ENCODE data around the gene PMF1.
"Not testable (repeated sequence)": the region's sequence is repeated elsewhere in the genome, so short reads cannot be mapped to it uniquely, and the experiment has no call there.

Gene PMF1

DNA sequence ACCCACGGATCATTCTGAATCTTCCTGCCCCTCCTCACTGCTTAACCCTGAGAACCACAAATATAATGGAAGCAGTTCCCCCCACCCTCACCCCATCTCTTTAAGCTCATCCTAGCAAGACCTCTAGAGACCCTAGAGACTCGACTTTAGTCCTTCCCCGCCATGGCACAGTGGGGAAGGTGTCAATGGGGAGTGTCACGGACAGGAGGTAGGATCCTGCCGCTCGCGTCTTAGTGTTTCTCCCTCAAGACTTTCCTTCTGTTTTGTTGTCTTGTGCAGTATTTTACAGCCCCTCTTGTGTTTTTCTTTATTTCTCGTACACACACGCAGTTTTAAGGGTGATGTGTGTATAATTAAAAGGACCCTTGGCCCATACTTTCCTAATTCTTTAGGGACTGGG, 677 bp upstream of the PMF1 start:
- H3K36me3 ChIP-seq (ENCODE audit: control insufficient read depth, insufficient read depth, low read length): peaks cover 13% of the 10 kb centered on the region
- H3K4me3 ChIP-seq (replicated peaks; ENCODE audit: low read depth, low read length): peak overlapping the region; percentile 87

DNA sequence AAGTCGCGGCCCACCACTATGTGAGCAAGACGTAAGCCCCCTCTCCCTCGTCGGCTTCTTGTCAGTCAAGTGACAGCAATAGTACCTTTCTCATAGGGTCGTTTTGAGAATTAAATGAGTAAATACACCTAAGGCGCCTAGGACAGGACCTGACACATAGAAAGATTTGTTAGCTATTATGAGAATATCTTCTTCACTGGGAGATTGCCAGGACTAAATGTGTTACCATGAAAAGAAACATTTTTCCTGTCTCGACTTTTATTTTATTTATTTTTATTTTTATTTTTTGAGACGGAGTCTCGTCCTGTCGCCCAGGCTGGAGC, 798 bp downstream of the PMF1 start:
- DNase-seq (ENCODE audit: extremely low read depth, insufficient read length): peak; percentile 53
- Histone ChIP-seq H3K36me3 (ENCODE audit: control insufficient read depth, insufficient read depth, low read length) (peaks cover 10% of the 10 kb centered on the region), H3K27me3 (replicated peaks; ENCODE audit: control insufficient read depth, insufficient read depth, low read length) (no peaks in the 10 kb centered on the region), H3K4me3 (replicated peaks; ENCODE audit: low read depth, low read length) (peak overlapping the region; percentile 87)
- TF ChIP-seq, protein P1, sequence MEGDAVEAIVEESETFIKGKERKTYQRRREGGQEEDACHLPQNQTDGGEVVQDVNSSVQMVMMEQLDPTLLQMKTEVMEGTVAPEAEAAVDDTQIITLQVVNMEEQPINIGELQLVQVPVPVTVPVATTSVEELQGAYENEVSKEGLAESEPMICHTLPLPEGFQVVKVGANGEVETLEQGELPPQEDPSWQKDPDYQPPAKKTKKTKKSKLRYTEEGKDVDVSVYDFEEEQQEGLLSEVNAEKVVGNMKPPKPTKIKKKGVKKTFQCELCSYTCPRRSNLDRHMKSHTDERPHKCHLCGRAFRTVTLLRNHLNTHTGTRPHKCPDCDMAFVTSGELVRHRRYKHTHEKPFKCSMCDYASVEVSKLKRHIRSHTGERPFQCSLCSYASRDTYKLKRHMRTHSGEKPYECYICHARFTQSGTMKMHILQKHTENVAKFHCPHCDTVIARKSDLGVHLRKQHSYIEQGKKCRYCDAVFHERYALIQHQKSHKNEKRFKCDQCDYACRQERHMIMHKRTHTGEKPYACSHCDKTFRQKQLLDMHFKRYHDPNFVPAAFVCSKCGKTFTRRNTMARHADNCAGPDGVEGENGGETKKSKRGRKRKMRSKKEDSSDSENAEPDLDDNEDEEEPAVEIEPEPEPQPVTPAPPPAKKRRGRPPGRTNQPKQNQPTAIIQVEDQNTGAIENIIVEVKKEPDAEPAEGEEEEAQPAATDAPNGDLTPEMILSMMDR (IDR thresholded peaks at IDR 0.05; ENCODE audit: insufficient read depth, low read length, poor library complexity, severe bottlenecking): no peak

More for the DNA sequence above, 677 bp upstream of the PMF1 start:
- H3K27me3 ChIP-seq (replicated peaks; ENCODE audit: control insufficient read depth, insufficient read depth, low read length): no peaks in the 10 kb centered on the region
- no peak for DNase-seq (ENCODE audit: extremely low read depth, insufficient read length)
- TF ChIP-seq, protein P1 (IDR thresholded peaks at IDR 0.05; ENCODE audit: insufficient read depth, low read length, poor library complexity, severe bottlenecking): no peak

DNA sequence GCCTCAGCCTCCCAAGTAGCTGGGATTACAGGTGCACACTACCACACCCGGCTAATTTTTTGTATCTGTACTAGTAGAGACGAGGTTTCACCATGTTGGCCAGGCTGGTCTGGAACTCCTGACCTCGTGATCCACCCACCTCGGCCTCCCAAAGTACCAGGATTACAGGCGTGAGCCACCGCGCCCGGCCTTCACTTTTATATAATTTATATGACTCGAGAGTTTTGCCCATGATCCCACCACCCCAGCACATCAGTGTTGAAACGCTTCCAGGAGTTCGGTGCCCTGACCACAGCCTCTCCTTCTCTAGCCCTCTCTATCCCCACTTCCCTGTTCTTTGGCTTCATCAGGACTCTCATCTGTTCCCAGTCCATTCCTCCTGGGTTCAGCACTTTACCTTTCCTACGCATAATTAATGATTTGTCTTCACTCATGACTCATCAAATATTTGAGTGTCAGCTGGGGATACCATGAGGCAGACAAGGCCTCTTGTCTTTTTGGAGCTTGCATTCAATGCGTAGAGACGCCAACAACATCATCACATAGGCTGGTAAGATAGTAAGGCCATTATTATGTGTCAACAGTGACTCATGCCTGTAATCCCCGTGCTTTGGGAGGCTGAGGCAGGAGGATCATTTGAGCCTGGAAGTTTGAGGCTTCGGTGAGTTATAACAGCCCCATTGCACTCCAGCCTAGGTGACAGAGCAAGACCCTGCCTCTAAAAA, 1.4 kb downstream of the PMF1 start:
- H3K4me3 ChIP-seq (replicated peaks; ENCODE audit: low read depth, low read length): peak overlapping the region; percentile 87
- no peak for DNase-seq (ENCODE audit: extremely low read depth, insufficient read length)

DNA sequence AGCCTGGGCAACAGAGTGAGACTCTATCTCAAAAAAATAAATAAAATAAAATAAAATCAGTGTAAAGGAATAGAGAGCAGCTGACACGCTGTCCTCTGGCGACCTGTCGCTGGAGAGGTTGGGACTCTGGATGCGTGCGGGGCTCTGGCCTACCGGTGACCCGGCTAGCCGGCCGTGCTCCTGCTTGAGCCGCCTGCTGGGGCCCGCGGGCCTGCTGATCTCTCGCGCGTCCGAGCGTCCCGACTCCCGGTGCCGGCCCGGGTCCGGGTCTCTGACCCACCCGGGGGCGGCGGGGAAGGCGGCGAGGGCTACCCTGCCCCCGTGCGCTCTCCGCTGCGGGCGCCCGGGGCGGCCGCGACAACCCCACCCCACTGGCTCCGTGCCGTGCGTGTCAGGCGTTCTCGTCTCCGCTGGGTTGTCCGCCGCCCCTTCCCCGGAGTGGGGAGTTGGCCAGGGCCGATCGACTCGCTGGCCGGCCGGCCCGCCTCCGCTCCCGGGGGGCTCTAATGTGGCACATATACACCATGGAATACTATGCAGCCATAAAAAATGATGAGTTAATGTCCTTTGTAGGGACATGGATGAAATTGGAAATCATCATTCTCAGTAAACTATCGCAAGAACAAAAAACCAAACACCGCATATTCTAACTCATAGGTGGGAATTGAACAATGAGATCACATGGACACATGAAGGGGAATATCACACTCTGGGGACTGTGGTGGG, 3.7 kb downstream of the PMF1 start:
- not testable (repeated sequence) for H3K27me3 ChIP-seq (replicated peaks; ENCODE audit: control insufficient read depth, insufficient read depth, low read length); H3K4me3 ChIP-seq (replicated peaks; ENCODE audit: low read depth, low read length); DNase-seq (ENCODE audit: extremely low read depth, insufficient read length); H3K36me3 ChIP-seq (ENCODE audit: control insufficient read depth, insufficient read depth, low read length)

More for the DNA sequence above, 1.4 kb downstream of the PMF1 start:
- TF ChIP-seq, protein P1 (IDR thresholded peaks at IDR 0.05; ENCODE audit: insufficient read depth, low read length, poor library complexity, severe bottlenecking): no peak
- no peaks in the 10 kb centered on the region for H3K27me3 ChIP-seq (replicated peaks; ENCODE audit: control insufficient read depth, insufficient read depth, low read length)
- peaks cover 10% of the 10 kb centered on the region for H3K36me3 ChIP-seq (ENCODE audit: control insufficient read depth, insufficient read depth, low read length)

DNA sequence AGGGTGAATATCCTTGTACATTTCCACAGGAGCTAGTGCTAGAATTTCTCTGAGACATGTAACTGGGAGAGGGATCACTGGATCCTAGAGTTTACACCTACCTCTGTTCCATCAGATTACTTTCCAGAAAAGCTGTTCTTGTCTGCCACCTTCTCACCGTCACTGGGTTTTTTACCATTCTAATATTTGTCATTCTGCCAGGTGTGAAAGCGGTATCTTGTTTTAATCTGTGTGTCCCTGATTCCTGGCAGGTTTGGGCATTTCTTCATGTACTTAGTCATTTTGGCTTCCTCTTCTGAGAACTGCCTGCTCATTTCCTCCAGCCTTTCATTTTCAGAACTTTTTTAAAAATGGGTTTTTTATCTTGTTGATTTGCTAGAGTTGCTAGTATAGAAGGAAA, 5.1 kb downstream of the PMF1 start:
- TF ChIP-seq, protein P1 (IDR thresholded peaks at IDR 0.05; ENCODE audit: insufficient read depth, low read length, poor library complexity, severe bottlenecking): no peak
- Histone ChIP-seq H3K36me3 (ENCODE audit: control insufficient read depth, insufficient read depth, low read length) (peaks cover 1% of the 10 kb centered on the region), H3K4me3 (replicated peaks; ENCODE audit: low read depth, low read length) (peak overlapping the region; percentile 34; the same call in 1 of the 2 replicates), H3K27me3 (replicated peaks; ENCODE audit: control insufficient read depth, insufficient read depth, low read length) (no peaks in the 10 kb centered on the region)
- no peak for DNase-seq (ENCODE audit: extremely low read depth, insufficient read length)

DNA sequence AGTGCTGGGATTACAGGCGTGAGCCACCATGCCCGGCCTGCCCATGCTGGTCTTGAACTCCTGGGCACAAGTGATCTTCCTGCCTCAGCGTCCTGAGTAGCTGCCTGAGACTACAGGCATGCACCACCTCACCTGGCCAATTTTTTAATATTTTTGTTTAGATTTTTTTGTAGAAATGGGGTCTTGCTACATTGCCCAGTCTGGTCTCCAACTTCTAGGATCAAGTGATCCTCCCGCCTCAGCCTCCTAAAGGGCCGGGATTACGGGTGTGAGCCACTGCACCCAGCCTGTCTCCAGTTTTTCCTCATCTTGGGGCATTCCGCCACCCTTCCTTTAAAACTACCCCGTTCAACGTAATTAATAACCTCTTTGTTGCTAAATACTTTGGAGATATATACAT, 7.4 kb downstream of the PMF1 start:
- no peak overlapping the region for H3K4me3 ChIP-seq (replicated peaks; ENCODE audit: low read depth, low read length)
- H3K36me3 ChIP-seq (ENCODE audit: control insufficient read depth, insufficient read depth, low read length): peaks cover 8% of the 10 kb centered on the region
- no peaks in the 10 kb centered on the region for H3K27me3 ChIP-seq (replicated peaks; ENCODE audit: control insufficient read depth, insufficient read depth, low read length)
- TF ChIP-seq, protein P1 (IDR thresholded peaks at IDR 0.05; ENCODE audit: insufficient read depth, low read length, poor library complexity, severe bottlenecking): no peak
- no peak for DNase-seq (ENCODE audit: extremely low read depth, insufficient read length)

Data from GM06990 (cell line).